HG03432 (cell line): ENCODE data around the gene ACADM.
"Not testable (repeated sequence)": the region's sequence is repeated elsewhere in the genome, so short reads cannot be mapped to it uniquely, and the experiment has no call there.

Experiments used
- ATAC-seq: cut with Tn5 transposase; IDR thresholded peaks from one replicate; pipeline ENCODE4 v1.9.1; 2021; ENCODE audit warnings: mild to moderate bottlenecking, moderate library complexity; ENCODE audit not compliant: unreplicated experiment

The ACADM gene

DNA sequence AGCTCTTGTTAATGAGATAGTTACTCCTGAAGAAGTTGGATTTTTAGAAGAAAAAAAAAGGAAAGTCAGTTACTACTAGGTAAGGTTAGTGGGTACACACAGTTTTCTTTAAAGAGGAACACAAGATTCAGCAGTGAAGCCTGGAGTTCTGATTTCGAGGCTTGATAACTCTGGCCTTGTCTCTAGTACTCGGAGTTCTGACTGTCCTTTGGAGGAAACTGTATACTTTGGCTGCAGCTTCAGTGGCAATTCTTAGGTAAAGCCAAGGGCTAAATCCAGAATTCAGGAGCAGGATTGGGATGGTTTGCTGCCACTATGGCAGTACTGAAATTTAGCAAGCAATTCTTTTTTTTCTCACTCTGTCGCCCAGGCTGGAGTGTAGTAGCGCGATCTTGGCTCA, 9.2 kb downstream of the ACADM start:
- ATAC-seq = no peak

DNA sequence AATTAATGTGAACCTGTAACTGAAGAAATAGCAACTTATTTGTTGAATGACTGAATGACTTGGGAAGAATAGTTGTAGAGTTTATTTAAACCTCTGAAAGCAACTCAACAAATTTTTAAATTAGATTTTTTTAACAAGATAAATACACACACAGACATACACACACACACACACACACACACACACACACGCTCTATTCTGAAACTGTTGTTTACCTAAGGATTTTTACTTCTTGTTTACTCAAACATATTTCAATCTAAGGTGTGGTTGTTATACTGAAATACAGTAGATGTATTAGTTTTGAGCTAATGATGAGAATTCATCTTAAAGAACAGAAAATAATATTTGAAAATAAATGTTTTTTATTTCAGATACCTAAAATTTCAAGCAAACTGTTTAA, 11.5 kb downstream of the ACADM start:
- no peak for ATAC-seq

DNA sequence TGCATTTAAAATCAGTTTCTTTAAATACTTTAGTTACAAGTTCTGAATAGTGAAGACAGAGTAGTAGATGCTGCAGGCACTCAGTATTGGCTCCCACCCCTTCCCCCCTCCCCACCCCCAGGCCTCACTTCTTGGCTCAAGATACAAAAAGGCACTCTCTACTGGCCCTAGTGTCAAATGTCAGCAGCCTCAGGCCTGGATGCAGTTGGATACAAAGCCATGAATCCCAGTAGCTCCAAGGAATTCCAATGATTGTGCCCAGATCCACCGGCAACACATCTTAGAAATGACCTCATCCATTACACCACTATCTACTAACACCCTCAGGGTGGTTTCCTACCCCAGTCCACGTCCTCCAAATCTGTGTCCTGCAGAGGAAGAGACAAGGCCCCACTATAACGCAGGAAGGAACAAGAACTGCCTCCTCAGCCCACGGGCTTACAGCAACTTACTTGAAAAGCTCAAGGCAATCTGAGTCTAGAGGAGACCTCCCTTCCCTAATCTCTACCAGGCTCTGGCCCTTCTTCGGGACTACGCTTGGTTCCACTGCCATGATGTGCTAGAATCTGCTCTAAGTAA, 17.6 kb downstream of the ACADM start:
- no peak for ATAC-seq

DNA sequence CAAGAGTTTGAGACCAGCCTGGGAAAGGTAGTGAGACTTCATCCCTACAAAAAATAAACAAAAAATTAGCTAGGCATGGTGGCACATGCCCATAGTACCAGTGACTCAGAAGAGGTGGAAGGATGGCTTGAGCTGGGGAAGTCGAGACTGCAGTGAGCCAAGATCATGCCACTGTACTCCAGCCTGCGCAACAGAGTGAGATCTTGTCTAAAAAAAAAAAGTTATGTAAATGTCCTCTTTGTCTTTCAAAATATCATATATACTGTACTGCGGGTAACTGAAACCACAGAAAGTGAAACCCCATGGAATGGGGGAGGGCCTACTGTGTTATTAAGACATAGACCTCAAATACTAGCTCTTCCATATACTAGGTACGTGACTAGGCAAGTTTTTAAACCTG, 20.8 kb downstream of the ACADM start:
- peak; percentile 85 for ATAC-seq

DNA sequence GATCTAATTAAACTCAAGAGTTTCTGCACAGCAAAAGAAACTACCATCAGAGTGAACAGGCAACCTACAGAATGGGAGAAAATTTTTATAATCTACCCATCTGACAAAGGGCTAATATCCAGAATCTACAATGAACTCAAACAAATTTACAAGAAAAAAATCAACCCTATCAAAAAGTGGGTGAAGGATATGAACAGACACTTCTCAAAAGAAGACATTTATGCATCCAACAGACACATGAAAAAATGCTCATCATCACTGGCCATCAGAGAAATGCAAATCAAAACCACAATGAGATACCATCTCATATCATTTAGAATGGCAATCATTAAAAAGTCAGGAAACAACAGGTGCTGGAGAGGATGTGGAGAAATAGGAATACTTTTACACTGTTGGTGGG, 32.7 kb downstream of the ACADM start:
- not testable (repeated sequence) for ATAC-seq

DNA sequence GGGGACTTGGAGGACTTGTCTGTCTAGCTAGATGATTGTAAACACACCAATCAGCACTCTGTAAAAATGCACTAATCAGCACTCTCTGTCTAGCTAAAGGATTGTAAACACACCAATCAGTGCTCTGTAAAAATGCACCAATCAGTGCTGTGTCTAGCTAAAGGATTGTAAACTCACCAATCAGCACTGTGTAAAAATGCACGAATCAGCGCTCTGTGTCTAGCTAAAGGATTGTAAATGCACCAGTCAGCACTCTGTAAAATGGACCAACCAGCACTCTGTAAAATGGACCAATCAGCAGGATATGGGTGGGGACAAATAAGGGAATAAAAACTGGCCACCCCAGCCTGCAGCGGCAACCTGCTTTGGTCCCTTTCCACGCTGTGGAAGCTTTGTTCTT, 34.0 kb downstream of the ACADM start:
- not testable (repeated sequence) for ATAC-seq

DNA sequence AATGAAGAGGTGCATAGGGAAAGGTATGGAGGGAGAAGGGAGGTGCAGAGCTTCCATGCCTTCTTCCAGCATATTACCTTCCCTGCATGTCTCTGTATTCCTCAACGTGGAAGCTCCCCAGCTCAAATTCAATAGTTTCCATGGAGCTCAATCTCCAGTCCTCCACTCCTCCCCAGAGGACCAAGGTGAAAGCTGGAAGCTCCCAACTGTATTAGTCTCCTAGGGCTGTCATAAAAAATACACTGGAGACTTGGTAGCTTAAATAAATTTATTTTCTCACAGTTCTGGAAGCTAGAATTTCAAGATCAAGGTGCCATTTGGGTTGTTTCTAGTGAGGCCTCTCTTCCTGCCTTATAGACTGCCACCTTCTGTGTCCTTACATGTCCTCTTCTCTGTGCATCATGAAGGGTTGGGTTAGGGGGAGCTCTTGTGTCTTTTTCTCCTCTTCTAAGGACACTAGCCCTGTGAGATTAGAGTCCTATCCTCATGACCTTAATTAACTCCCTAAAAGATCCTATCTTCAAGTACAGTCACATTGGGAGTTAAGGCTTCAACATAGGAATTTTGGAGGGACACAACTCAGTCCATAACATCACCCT, 39.6 kb downstream of the ACADM start:
- ATAC-seq = no peak

DNA sequence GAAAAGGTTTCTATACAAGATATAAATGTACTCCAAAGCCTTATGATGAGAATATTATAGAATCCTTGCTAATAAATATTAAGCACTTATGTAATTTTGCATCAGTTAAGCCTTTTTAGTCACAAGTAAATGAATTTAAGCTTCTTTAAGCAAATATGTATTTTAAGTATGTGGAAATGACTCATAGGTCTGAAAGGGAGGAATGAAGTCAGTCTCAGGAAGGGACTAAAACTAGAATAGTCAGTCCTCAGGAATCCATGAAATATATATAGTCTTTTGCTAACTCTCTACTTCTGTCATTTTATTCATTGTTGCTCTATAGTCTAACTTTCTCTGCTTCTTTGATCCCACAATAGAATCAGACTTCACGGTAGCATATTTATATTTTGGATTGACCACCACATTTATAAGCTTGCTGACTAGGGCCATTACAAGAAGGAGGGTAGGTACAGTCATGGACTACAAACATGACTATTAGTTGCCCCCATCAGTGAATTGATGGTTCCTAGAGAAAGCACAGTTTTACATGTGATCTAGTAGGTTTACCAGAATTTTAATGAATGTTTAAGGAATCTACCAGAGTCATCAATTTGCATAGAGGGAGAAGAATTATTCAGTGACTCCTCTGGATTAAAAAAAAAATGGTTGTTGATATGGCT, 41.3 kb downstream of the ACADM start:
- no peak for ATAC-seq

DNA sequence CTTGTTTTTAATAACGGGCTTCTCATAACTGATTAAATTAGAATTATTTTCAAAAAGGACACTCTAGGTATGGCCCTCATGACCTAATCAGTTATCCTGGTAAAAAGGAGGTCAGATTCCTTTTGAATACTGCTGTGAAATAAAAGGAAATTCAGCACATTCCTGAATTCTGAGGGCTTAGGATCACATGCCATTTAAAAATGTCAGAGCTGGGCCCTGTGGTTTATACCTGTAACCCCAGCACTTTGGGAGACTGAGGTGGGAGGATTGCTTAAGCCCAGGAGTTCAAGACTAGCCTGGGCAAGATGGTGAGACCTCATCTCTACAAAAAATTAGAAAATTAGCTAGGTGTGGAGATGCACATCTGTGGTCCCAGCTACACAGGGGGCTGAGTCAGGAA, 43.5 kb downstream of the ACADM start:
- no peak for ATAC-seq

DNA sequence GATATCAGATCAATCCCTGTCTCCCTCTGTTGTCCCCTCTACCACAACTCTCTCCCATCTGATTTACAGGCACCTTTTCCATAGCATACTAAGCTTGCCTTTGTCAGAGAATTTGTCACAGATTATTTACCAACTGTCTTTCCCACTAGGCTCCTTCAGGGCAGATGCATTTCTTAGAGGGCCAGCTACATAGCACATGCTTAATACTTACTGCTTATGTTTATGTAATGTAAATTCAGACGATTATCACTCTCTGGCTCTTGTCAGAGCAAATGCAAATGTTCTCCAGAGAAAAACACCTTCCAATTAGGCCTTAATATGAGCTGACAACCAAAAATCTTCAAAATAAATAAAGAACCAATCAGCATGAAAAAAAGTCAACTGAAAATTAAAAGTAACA, 46.3 kb downstream of the ACADM start:
- ATAC-seq = no peak

DNA sequence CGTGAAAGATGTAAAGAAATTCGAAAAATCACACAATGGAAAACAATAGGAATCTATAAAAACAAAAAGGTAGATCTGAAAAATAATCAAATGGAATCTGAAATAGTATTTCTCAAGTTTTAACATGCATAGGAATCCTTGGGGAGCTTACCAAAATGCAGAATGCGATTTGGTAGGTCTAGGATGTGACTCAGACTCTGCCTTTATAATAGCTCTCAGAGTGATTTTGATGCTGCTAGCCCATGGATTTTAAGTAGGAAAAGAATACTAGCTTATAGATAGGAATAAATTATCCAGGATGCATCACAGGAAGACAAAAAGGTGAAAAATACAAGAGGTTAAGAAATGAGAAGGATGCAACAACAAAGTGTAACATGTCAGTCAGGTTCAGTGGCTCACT, 47.5 kb downstream of the ACADM start:
- ATAC-seq = no peak

DNA sequence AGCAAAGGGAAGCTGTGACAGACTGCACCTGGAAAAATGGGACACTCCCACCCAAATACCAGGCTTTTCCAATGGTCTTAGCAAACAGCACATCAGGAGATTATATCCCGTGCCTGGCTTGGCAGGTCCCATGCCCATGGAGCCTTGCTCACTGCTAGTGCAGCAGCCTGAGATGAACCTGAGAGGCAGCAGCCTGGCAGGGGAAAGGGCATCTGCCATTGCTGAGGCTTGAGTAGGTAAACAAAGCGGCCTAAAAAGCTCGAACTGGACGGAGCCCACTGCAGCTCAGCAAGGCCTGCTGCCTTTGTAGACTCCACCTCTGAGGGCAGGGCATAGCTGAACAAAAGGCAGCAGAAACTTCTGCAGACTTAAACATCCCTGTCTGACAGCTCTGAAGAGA, 53.3 kb downstream of the ACADM start:
- not testable (repeated sequence) for ATAC-seq

DNA sequence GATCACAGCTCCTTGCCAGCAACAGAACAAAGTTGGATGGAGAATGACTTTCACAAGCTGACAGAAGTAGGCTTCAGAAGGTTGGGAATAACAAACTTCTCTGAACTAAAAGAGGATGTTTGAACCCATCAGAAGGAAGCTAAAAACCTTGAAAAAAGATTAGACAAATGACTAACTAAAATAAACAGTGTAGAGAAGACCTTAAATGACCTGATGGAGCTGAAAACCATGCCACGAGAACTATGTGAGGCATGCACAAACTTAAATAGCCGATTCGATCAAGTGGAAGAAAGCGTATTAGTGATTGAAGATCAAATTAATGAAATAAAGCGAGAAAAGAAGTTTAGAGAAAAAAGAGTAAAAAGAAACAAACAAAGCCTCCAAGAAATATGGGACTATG, 54.2 kb downstream of the ACADM start:
- ATAC-seq = not testable (repeated sequence)

DNA sequence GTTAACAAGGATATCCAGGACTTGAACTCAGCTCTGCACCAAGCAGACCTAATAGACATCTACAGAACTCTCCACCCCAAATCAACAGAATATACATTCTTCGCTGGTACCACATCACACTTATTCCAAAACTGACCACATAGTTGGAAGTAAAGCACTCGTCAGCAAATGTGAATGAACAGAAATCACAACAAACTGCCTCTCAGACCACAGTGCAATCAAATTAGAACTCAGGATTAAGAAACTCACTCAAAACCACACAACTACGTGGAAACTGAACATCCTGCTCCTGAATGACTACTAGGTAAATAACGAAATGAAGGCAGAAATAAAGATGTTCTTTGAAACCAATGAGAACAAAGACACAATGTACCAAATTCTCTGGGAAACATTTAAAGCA, 55.7 kb downstream of the ACADM start:
- ATAC-seq = not testable (repeated sequence)

DNA sequence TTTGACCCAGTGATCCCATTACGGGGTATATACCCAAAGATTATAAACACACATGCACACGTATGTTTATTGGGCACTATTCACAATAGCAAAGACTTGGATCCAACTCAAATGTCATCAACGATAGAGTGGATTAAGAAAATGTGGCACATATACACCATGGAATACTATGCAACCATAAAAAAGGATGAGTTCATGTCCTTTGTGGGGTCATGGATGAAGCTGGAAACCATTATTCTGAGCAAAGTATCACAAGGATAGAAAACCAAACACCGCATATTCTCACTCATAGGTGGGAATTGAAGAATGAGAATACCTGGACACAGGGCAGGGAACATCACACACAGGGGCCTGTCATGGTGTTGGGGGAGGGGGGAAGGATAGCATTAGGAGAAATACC, 59.4 kb downstream of the ACADM start:
- not testable (repeated sequence) for ATAC-seq

DNA sequence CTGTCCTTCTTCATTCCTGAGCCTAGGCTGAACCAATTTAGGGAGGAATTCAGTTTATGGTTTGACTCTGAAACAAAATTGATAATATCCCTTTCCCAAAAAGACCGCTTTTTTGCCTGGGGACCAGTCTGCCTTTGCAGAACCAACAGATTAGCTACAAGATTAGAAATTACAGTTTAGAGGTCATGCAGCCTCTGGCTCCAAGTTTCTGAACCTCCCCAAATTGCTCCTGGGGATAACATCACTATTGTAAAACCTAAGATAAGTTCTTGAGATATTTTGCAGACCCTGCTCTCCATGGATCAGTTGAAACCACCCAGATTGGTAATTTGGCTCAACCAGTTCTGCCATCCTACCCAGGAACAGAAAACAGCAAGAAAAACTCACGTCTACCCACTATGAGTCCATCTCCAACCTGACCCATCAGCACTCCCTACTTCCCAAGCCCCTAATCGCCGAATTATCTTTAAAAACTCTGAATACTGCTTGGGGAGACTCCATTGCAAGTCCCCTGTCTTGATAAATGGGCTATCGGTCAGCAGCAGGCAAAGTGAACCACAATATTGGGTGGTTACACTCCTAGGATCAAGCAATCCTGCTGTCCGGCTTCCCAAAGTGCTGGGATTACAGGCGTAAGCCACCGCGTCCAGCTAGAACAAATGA, 60.9 kb downstream of the ACADM start:
- ATAC-seq = peak; percentile 19

DNA sequence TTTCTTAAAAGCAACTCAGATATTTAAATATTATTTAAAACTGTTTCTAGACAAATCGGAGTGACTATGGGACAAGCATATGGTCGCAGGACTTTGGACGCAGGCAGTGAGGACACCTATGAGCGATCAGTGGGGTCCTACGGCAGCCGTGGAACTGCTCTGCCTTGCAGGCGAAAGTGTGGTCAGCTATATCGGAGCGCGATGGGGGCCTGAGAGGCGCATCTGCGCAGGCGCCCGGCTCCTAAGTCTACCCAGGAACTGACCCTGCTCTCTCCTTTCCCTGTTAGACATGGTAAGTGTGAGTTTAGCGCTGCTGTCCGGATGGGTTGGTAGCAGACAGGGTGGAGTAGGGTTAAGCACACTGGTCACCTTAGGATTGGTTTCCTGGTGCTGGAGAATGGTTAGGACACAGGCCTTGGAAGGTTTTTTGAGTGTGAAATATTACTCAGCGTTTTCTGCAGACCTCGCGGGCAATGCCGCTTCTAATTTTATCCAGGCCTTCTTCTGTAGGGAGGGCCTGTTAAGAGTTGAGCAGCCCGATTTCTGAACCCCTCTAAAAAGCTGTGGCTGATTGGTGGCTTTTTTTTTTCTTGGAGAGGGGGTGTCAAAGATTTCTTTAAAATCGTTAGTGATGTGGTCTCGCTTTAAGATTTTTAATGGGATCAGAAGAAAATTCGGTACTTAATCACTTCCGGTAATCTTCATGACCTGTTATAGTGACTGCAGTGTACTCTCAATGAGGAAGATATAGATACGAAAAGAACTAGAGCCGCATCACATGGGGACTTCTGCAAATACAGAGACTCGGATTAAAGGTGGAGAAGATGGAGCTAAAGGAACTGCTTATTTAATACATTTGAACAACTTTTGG, 61.7 kb downstream of the ACADM start, which contains the start of gene RABGGTB:
Gene RABGGTB, plus strand, starts transcription at position 274 of the 871 bp plus-strand sequence. Its CDS starts 16 bp downstream, at position 290.
- ATAC-seq = peak; percentile 72

DNA sequence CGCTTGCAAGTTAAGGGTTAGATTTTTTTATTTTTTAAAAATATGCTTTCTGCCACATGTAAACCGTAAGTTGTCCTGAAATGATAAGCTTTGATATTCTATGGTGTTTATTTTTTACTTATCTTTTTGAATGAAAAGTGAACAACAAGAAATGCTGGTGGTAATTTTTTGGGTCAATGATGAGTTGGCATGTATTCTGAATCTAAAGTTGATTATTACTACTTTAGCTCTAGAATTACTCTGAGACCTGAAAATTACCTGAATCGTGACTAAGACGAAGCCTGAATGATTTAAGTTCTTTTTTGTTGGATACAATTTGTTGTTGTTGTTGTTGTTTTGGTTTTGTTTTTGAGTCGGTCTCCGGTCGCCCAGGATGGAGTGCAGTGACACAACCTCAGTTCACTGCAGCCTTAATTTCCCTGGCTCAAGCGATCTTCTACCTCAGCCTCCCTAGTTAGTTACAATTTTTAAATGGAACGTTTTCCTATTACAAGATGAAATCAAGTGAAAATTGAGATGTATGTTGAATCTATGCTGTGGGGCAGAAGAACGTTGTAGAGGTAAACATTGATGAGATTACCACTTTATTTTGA, 62.5 kb downstream of the ACADM start:
- no peak for ATAC-seq

DNA sequence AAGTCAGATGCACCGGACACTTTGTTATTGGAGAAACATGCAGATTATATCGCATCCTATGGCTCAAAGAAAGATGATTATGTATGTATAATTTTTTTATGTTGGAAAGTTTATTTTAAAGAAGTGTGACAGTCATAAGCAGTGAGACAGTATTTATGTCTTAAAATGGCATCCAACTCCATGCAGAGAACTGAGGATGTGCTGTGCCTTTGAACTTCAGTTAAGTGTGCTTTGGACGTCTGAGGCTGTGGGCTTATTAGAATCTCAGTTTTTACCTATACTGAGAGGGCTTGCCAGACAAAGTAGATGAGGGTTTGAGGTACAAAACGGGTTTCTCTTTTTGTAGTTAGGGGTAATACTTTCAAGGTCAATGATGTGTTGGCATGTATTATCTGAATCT, 63.0 kb downstream of the ACADM start:
- ATAC-seq = no peak

DNA sequence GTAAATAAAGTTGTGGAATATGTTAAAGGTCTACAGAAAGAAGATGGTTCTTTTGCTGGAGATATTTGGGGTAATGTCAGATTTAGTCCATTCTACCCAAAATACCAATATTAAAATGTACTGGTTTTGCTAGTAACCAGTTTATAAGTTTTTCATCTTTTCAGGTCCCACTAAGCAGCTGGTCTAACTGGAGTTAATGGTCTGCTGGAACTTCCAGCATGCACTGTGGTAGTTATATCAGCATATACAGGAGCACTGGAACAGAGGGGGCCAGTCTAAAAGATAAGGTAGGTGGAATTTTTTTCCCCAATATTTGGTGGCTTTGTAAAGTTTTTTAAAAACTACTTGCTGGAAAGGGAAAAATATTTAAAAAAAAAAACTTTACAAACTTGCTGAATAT, 65.5 kb downstream of the ACADM start:
- no peak for ATAC-seq

DNA sequence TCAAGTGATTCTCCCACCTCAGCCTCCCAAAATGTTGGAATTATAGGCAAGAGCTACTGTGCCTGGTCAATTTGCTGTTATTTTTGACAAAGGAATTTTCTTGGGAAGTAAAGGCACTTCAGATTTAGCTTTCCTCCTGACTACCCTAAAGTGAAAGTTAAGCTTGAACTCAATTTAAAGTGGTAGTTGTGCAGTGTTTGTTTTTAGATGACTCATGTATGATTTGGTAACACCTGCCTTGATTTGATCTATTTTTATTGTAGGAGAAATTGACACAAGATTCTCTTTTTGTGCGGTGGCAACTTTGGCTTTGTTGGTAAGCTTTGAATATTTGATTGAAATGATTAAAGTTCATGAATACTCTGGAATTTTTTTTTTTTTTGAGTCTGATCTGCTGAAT, 66.5 kb downstream of the ACADM start:
- no peak for ATAC-seq
